Stimulated activated CD8-positive, alpha-beta memory T cell treated with anti-CD3 and anti-CD28 coated beads, Interleukin-7, amount 100 ng/mL, for 24 hours (primary cell): ENCODE measurements around the gene CHRM5.

Experiments used
- DNase-seq: peaks from one replicate; pipeline ENCODE4 v3.0.0-alpha.2; 2020; ENCODE audit warnings: low read depth

The CHRM5 gene

GRCh38 chr15:33968224-33968623 is at the start of gene CHRM5:
TSS of gene CHRM5 (plus strand) at chr15:33968497. CDS start at chr15:34062718, 94,221 bp downstream.
- no peak for DNase-seq

- no peak for DNase-seq
Observed at GRCh38 chr15:33923446-33923845, 44.9 kb upstream of the CHRM5 start.

GRCh38 chr15:33926260-33926659 is 42.0 kb upstream of the CHRM5 start:
- no peak for DNase-seq

GRCh38 chr15:33932734-33933133 is 35.6 kb upstream of the CHRM5 start:
- no peak for DNase-seq

- no peak for DNase-seq
Observed at GRCh38 chr15:33934396-33934795, 33.9 kb upstream of the CHRM5 start.

- no peak for DNase-seq
Observed at GRCh38 chr15:33934921-33935320, 33.4 kb upstream of the CHRM5 start.

- no peak for DNase-seq
Observed at GRCh38 chr15:33941279-33942063, 26.8 kb upstream of the CHRM5 start.

- no peak for DNase-seq
Observed at GRCh38 chr15:33946152-33946551, 22.1 kb upstream of the CHRM5 start.

- DNase-seq, result no peak
Observed at GRCh38 chr15:33955945-33956344, 12.4 kb upstream of the CHRM5 start.

- no peak for DNase-seq
Observed at GRCh38 chr15:33956397-33956796, 11.9 kb upstream of the CHRM5 start.

- no peak for DNase-seq
Observed at GRCh38 chr15:33959844-33960548, 8.3 kb upstream of the CHRM5 start.

- no peak for DNase-seq
Observed at GRCh38 chr15:33960549-33960935, 7.8 kb upstream of the CHRM5 start.

- DNase-seq, result no peak
Observed at GRCh38 chr15:33963831-33964664, 4.2 kb upstream of the CHRM5 start.

- no peak for DNase-seq
Observed at GRCh38 chr15:33964665-33965040, 3.6 kb upstream of the CHRM5 start.

- no peak for DNase-seq
Observed at GRCh38 chr15:33968821-33969220, 524 bp downstream of the CHRM5 start.

GRCh38 chr15:33971811-33972210 is 3.5 kb downstream of the CHRM5 start:
- no peak for DNase-seq

- DNase-seq, result no peak
Observed at GRCh38 chr15:33975022-33975565, 6.8 kb downstream of the CHRM5 start.

- DNase-seq, result no peak
Observed at GRCh38 chr15:33980159-33980558, 11.9 kb downstream of the CHRM5 start.

GRCh38 chr15:33982516-33982915 is 14.2 kb downstream of the CHRM5 start:
- no peak for DNase-seq

GRCh38 chr15:33985287-33985686 is 17.0 kb downstream of the CHRM5 start:
- no peak for DNase-seq

GRCh38 chr15:33985751-33986150 is 17.5 kb downstream of the CHRM5 start:
- DNase-seq, result no peak

- DNase-seq, result no peak
Observed at GRCh38 chr15:33987444-33987843, 19.1 kb downstream of the CHRM5 start.
